Hematopoietic multipotent progenitor cell (in vitro differentiated cells): ENCODE results near the gene PPP1R14B. TPM values are rescaled to one million over a fixed set of nuclear protein-coding genes. Genes with fewer than 3 reads are reported as not detected.
A peak's percentile ranks its signal among the peaks of the same experiment; 100 is the strongest.

ENCODE experiments used
- DNase-seq, 3 donors: peaks; one replicate each; pipeline ENCODE4 v3.0.0-alpha.2; 2011 to 2015; ENCODE audit warnings: low read depth in 2 of 3, low spot score in 2 of 3
- total RNA-seq: library from RNA; depleted of rRNA; stranded (reverse); fragments of >200 nt; gene quantifications from one replicate; pipeline ENCODE4 v1.2.3, GENCODE V29; 2012

Gene PPP1R14B
- total RNA-seq, 1 donor = 77.0 TPM

GRCh38 chr11:64262271-64263002 lies 15.7 kb upstream of the PPP1R14B start:
- DNase-seq = no peak

GRCh38 chr11:64261556-64262080 lies 14.9 kb upstream of the PPP1R14B start:
- DNase-seq = no peak

GRCh38 chr11:64260147-64260708 lies 13.5 kb upstream of the PPP1R14B start:
- no peak for DNase-seq

- DNase-seq = no peak
These were observed 12.9 kb upstream of the PPP1R14B start for GRCh38 chr11:64259533-64260067.

GRCh38 chr11:64258946-64259532 lies 12.3 kb upstream of the PPP1R14B start:
- DNase-seq = no peak

GRCh38 chr11:64258356-64258755 lies 11.6 kb upstream of the PPP1R14B start:
- DNase-seq = no peak

- DNase-seq = no peak
These were observed 9.6 kb upstream of the PPP1R14B start for GRCh38 chr11:64256300-64256699.

- no peak for DNase-seq
These were observed 8.7 kb upstream of the PPP1R14B start for GRCh38 chr11:64255135-64256128.

GRCh38 chr11:64254326-64254725 lies 7.6 kb upstream of the PPP1R14B start:
- no peak for DNase-seq

GRCh38 chr11:64253481-64253880 lies 6.7 kb upstream of the PPP1R14B start:
- no peak for DNase-seq

GRCh38 chr11:64253043-64253442 lies 6.3 kb upstream of the PPP1R14B start:
- DNase-seq = no peak

GRCh38 chr11:64252003-64252872 lies 5.5 kb upstream of the PPP1R14B start:
- peak in 1 of 3 donors; percentile 34 for DNase-seq

GRCh38 chr11:64251753-64252002 lies 4.9 kb upstream of the PPP1R14B start:
- no peak for DNase-seq

- DNase-seq = peak in 2 of 3 donors; percentile 43 to 62
These were observed 4.4 kb upstream of the PPP1R14B start, which contains the start of gene PLCB3 for GRCh38 chr11:64251016-64251752. PLCB3 (plus strand) TSS chr11:64251530; CDS start chr11:64251650, 120 bp downstream.

GRCh38 chr11:64250415-64251015 lies 3.8 kb upstream of the PPP1R14B start:
- DNase-seq = no peak

GRCh38 chr11:64249563-64250414 lies 3.0 kb upstream of the PPP1R14B start:
- no peak for DNase-seq

GRCh38 chr11:64249038-64249437 lies 2.3 kb upstream of the PPP1R14B start:
- DNase-seq = no peak

- no peak for DNase-seq
These were observed 1.8 kb upstream of the PPP1R14B start for GRCh38 chr11:64248578-64248977.
